Smooth muscle cell (in vitro differentiated cells): Measurements from ENCODE around the gene PSMG4. TPM values are rescaled to one million over a fixed set of nuclear protein-coding genes. Genes with fewer than 3 reads are reported as not detected.

Source experiments
- DNase-seq: peaks from one replicate; lab custom pipeline; 2025; ENCODE audit not compliant: unreplicated experiment; lab: John Stamatoyannopoulos, UW
- H2AFZ ChIP-seq: fragments of 200-600 bp; sonication (generic); 2 replicates; pipeline ENCODE4 v1.6.0; 2016; ENCODE audit warnings: antibody characterized with exemption, low read depth, mild to moderate bottlenecking
- H3F3A ChIP-seq: fragments of 200-600 bp; sonication (generic); 2 replicates; pipeline ENCODE4 v1.6.0; 2017; ENCODE audit warnings: antibody characterized with exemption, low read depth
- H3K27ac ChIP-seq: fragments of 200-600 bp; sonication (generic); 2 replicates; pipeline ENCODE4 v1.5.1; 2016; ENCODE audit warnings: low read depth, mild to moderate bottlenecking
- H3K27me3 ChIP-seq: fragments of 200-600 bp; sonication (generic); 2 replicates; pipeline ENCODE4 v1.6.1; 2016; ENCODE audit warnings: low read depth, mild to moderate bottlenecking
- H3K36me3 ChIP-seq: fragments of 200-600 bp; sonication (generic); 2 replicates; pipeline ENCODE4 v1.5.1; 2016; ENCODE audit warnings: low read depth
- H3K4me1 ChIP-seq: fragments of 200-600 bp; sonication (generic); 2 replicates; pipeline ENCODE4 v1.5.1; 2016; ENCODE audit warnings: low read depth
- H3K4me2 ChIP-seq: fragments of 200-600 bp; sonication (generic); 2 replicates; pipeline ENCODE4 v1.6.0; 2016; ENCODE audit warnings: mild to moderate bottlenecking
- H3K4me3 ChIP-seq: fragments of 200-600 bp; sonication (generic); 2 replicates; pipeline ENCODE4 v1.5.1; 2016; ENCODE audit warnings: mild to moderate bottlenecking
- H3K79me2 ChIP-seq: fragments of 200-600 bp; sonication (generic); 2 replicates; pipeline ENCODE4 v1.6.0; 2016; ENCODE audit warnings: low read depth, mild to moderate bottlenecking
- H3K9ac ChIP-seq: fragments of 200-600 bp; sonication (generic); 2 replicates; pipeline ENCODE4 v1.6.0; 2016; ENCODE audit warnings: low read depth
- H3K9me3 ChIP-seq: fragments of 200-600 bp; sonication (generic); replicated peaks from 2 replicates; pipeline ENCODE4 v1.5.1; 2016; ENCODE audit warnings: low read depth
- H4K20me1 ChIP-seq: fragments of 200-600 bp; sonication (generic); 2 replicates; pipeline ENCODE4 v1.6.0; 2016; ENCODE audit warnings: low read depth
- CTCF ChIP-seq: fragments of 200-600 bp; sonication (generic); IDR thresholded peaks from 2 replicates; pipeline ENCODE4 v1.5.1; 2017; ENCODE audit warnings: borderline replicate concordance, mild to moderate bottlenecking, antibody characterized with exemption; ENCODE audit not compliant: insufficient read depth, poor library complexity, severe bottlenecking
- WGBS: methylation state at CpG from one replicate; pipeline ENCODE4 v1.1.7; 2016; ENCODE audit warnings: low lambda C conversion rate; 5-methylcytosine and 5-hydroxymethylcytosine counted together
- polyA plus RNA-seq: library from polyadenylated mRNA; unstranded; fragments of >200 nt; fragmentation: Nextera tagmentation; extraction: Ambion mirVana; gene quantifications from 2 replicates; pipeline ENCODE4 v1.2.1, GENCODE V29; 2016
- total RNA-seq: library from RNA; depleted of rRNA; stranded (reverse); fragments of >200 nt; gene quantifications from 2 replicates; pipeline ENCODE4 v1.2.3, GENCODE V29; 2014

The PSMG4 gene
- total and polyA plus RNA-seq, 2 experiments from 2014 or later: 10.9 to 12.5 TPM

GRCh38 chr6:3297006-3297405 is 38.3 kb downstream of the PSMG4 start:
- 85% methylated on average over 9 of the region's 9 CpGs for WGBS

GRCh38 chr6:3297909-3298308 is 39.2 kb downstream of the PSMG4 start:
- no peaks in the 10 kb centered on the region for H3K27me3 ChIP-seq
- no peaks in the 10 kb centered on the region for H3K4me1 ChIP-seq
- TF ChIP-seq CTCF: no peak
- H3K9me3 ChIP-seq: no peaks in the 10 kb centered on the region
- H3K36me3 ChIP-seq: no peaks in the 10 kb centered on the region
- H4K20me1 ChIP-seq: no peaks in the 10 kb centered on the region
- no peak overlapping the region for H3K4me3 ChIP-seq
- no peak overlapping the region for H3K4me2 ChIP-seq
- no peak for DNase-seq
- WGBS: 91% methylated on average over 11 of the region's 11 CpGs
- H3K79me2 ChIP-seq: no peaks in the 10 kb centered on the region
- no peaks in the 10 kb centered on the region for H3F3A ChIP-seq
- H3K27ac ChIP-seq: no peak overlapping the region
- no peak overlapping the region for H3K9ac ChIP-seq
- H2AFZ ChIP-seq: no peak overlapping the region

More at GRCh38 chr6:3297006-3297405, 38.3 kb downstream of the PSMG4 start:
- Histone ChIP-seq H3K4me1 (no peaks in the 10 kb centered on the region), H3K9me3 (no peaks in the 10 kb centered on the region), H4K20me1 (no peaks in the 10 kb centered on the region), H3K9ac (no peak overlapping the region), H3K4me3 (no peak overlapping the region), H3F3A (no peaks in the 10 kb centered on the region), H3K4me2 (no peak overlapping the region), H3K27me3 (no peaks in the 10 kb centered on the region), H3K79me2 (no peaks in the 10 kb centered on the region), H3K27ac (no peak overlapping the region), H3K36me3 (no peaks in the 10 kb centered on the region), H2AFZ (no peak overlapping the region)
- DNase-seq: no peak
- no peak for TF ChIP-seq CTCF

GRCh38 chr6:3299221-3299620 is 40.5 kb downstream of the PSMG4 start:
- no peak for DNase-seq
- no peaks in the 10 kb centered on the region for H3K27me3 ChIP-seq
- H2AFZ ChIP-seq: no peak overlapping the region
- no peaks in the 10 kb centered on the region for H4K20me1 ChIP-seq
- no peaks in the 10 kb centered on the region for H3K4me1 ChIP-seq
- H3K79me2 ChIP-seq: no peaks in the 10 kb centered on the region
- H3K9ac ChIP-seq: no peak overlapping the region
- no peak overlapping the region for H3K4me2 ChIP-seq
- H3F3A ChIP-seq: no peaks in the 10 kb centered on the region
- no peak for TF ChIP-seq CTCF
- WGBS: 95% methylated on average over 10 of the region's 10 CpGs
- no peaks in the 10 kb centered on the region for H3K36me3 ChIP-seq
- H3K4me3 ChIP-seq: no peak overlapping the region
- H3K27ac ChIP-seq: no peak overlapping the region
- no peaks in the 10 kb centered on the region for H3K9me3 ChIP-seq

- no peak overlapping the region for H3K27ac ChIP-seq
- H3K4me1 ChIP-seq: no peaks in the 10 kb centered on the region
- H3F3A ChIP-seq: no peaks in the 10 kb centered on the region
- WGBS: 96% methylated on average over 8 of the region's 8 CpGs
- no peaks in the 10 kb centered on the region for H4K20me1 ChIP-seq
- no peaks in the 10 kb centered on the region for H3K79me2 ChIP-seq
- no peak overlapping the region for H3K4me3 ChIP-seq
- H3K9me3 ChIP-seq: no peaks in the 10 kb centered on the region
- H3K36me3 ChIP-seq: no peaks in the 10 kb centered on the region
- H2AFZ ChIP-seq: no peak overlapping the region
- no peak overlapping the region for H3K9ac ChIP-seq
- no peak overlapping the region for H3K4me2 ChIP-seq
- TF ChIP-seq CTCF: no peak
- H3K27me3 ChIP-seq: no peaks in the 10 kb centered on the region
- no peak for DNase-seq
Measured at GRCh38 chr6:3301506-3301905, 42.8 kb downstream of the PSMG4 start.
